OCI-LY7 (cell line): ENCODE data around the gene FBXL22. TPM values are rescaled to one million over a fixed set of nuclear protein-coding genes. Genes with fewer than 3 reads are reported as not detected.

Experiments used
- BruUV-seq: library from RNA; stranded (reverse); fragments of 400-500 nt; replicated peaks from 2 replicates; lab custom pipeline; 2021; lab: Mats Ljungman, UMichigan
- CTCF ChIA-PET: fragments of 300-600 bp; sonication (Branson Sonifier 250); formaldehyde crosslinking; loops from one replicate; lab custom pipeline; 2022; ENCODE audit warnings: antibody characterized with exemption; ENCODE audit not compliant: unreplicated experiment; lab: Charles Lee
- POLR2A ChIA-PET: fragments of 300-600 bp; sonication (Branson Sonifier 250); formaldehyde crosslinking; loops from one replicate; lab custom pipeline; 2022; ENCODE audit warnings: antibody characterized with exemption; lab: Charles Lee
- DNase-seq: peaks from one replicate; pipeline ENCODE4 v3.0.0-alpha.2; 2015; ENCODE audit warnings: low spot score
- H2AFZ ChIP-seq: fragments of 200-600 bp; sonication (generic), shearing (Covaris generic); 2 replicates; pipeline ENCODE4 v1.6.1; 2014; ENCODE audit warnings: mild to moderate bottlenecking, antibody characterized with exemption, low read length, moderate library complexity
- H3K27ac ChIP-seq: fragments of 200-600 bp; sonication (generic); 2 replicates; pipeline ENCODE4 v1.5.1; 2014; ENCODE audit warnings: mixed run types, low read depth, mild to moderate bottlenecking, moderate library complexity, low read length, inconsistent platforms; ENCODE audit not compliant: poor library complexity, severe bottlenecking
- H3K36me3 ChIP-seq: fragments of 200-600 bp; sonication (generic); 2 replicates; pipeline ENCODE4 v1.6.1; 2014; ENCODE audit warnings: mild to moderate bottlenecking, antibody characterized with exemption, low read length, moderate library complexity, mixed read lengths; ENCODE audit not compliant: insufficient read depth
- H3K4me1 ChIP-seq: fragments of 200-600 bp; sonication (generic); 2 replicates; pipeline ENCODE4 v1.5.1; 2014; ENCODE audit warnings: mild to moderate bottlenecking, low read length; ENCODE audit not compliant: insufficient read depth, poor library complexity, severe bottlenecking
- H3K4me2 ChIP-seq: fragments of 200-600 bp; sonication (generic); 2 replicates; pipeline ENCODE4 v1.6.1; 2014; ENCODE audit warnings: mild to moderate bottlenecking, low read length
- H3K4me3 ChIP-seq: fragments of 200-600 bp; sonication (generic); 2 replicates; pipeline ENCODE4 v1.5.1; 2014; ENCODE audit warnings: mild to moderate bottlenecking, low read depth, low read length; ENCODE audit not compliant: poor library complexity, severe bottlenecking
- H3K79me2 ChIP-seq: fragments of 200-600 bp; sonication (generic); 2 replicates; pipeline ENCODE4 v1.6.1; 2016; ENCODE audit warnings: low read depth, mild to moderate bottlenecking, low read length, moderate library complexity, mixed read lengths; ENCODE audit not compliant: insufficient read depth
- H3K9me2 ChIP-seq: fragments of 200-600 bp; sonication (generic); 2 replicates; pipeline ENCODE4 v1.6.1; 2016; ENCODE audit warnings: mild to moderate bottlenecking, low read length, mixed read lengths; ENCODE audit not compliant: insufficient read depth
- H3K9me3 ChIP-seq: fragments of 200-600 bp; sonication (generic); 2 replicates; pipeline ENCODE4 v1.6.1; 2014; ENCODE audit warnings: mild to moderate bottlenecking, mixed run types, low read length, mixed read lengths
- H4K20me1 ChIP-seq: fragments of 200-600 bp; sonication (generic); 2 replicates; pipeline ENCODE4 v1.6.1; 2014; ENCODE audit warnings: mild to moderate bottlenecking, antibody characterized with exemption, low read length, moderate library complexity, mixed read lengths; ENCODE audit not compliant: insufficient read depth
- CTCF ChIP-seq: fragments of 200-600 bp; sonication (generic); conservative IDR thresholded peaks from 2 replicates; pipeline ENCODE4 v1.5.1; 2014; ENCODE audit warnings: mild to moderate bottlenecking, antibody characterized with exemption, low read length, moderate library complexity, mixed read lengths
- EZH2phosphoT487 ChIP-seq: fragments of 200-600 bp; sonication (generic); IDR thresholded peaks from 2 replicates; pipeline ENCODE4 v1.6.1; 2018; ENCODE audit warnings: low read depth, borderline replicate concordance, mild to moderate bottlenecking, mixed run types, antibody characterized with exemption, low read length, moderate library complexity, mixed read lengths
- intact Hi-C: fragments of 100-400 bp; cut with micrococcal nuclease; formaldehyde crosslinking; loops from one replicate; pipeline ENCODE4 v1.10.0; 2022; ENCODE audit not compliant: unreplicated experiment
- total RNA-seq, 2 experiments: library from RNA; depleted of rRNA in 1 of 2; stranded (reverse); fragments of >200 nt in 1 of 2; shearing (Covaris generic) in 1 of 2; gene quantifications; 2 replicates each; pipeline ENCODE4 v1.2.3, GENCODE V29; 2014 to 2022

FBXL22 gene
- total RNA-seq, 2 experiments from 2014 or later: 0.19 TPM; not detected in 1

DNA sequence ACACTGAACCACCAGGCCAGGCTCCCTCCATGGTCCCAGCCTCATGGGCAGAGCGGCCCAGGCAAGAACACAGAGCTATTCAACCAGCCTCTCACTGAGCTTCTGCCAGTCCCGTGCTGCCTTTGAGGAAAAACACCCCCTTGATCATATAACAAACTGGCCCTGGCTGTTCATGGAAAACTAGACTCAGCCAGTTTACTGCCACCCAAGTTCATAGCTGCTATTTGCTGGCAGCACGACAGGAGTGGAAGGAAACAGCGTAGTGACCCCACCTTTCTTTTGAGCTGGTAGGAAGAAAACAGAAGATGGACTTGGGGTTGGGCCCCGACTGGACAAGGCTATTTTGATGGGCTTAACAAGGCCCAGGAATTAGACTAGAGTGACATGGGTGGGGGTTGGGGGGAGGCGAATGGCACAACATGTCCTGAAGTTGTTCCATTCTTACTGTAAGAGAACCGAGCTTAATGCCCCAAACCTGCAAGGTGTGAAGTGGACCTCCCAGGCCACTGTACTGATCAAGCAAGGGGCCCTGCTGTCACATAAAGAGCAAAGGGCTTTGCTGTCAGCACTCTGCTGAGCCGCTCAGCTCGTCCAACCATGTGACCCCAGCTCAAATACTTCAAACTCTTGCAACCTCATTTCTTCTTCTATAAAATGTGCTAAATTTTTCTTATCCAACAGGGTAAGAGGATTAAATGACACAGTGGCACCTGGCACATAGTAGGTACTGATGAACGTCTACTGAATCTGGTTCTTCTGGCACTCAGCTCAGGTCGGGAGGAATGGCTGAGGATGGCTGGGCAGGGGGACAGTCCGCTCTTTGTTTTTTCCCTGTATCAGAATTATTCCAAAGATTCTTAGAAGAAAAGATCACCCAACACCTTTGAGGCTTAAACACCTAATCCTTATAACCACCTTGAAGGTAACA lies 1.6 kb downstream of the FBXL22 start:
- no peak overlapping the region for H3K4me2 ChIP-seq
- H3K4me1 ChIP-seq: peaks cover 64% of the 10 kb centered on the region
- ChIA-PET POLR2A (interaction anchor here (0.6 kb wide), 1 partner anchor 401 kb away, joined by 5 read pairs; no protein-coding TSS in a partner anchor), CTCF (interaction anchor here (0.6 kb wide), 1 partner anchor 325 kb away, joined by 3 read pairs; no protein-coding TSS in a partner anchor)
- no peaks in the 10 kb centered on the region for H3K9me3 ChIP-seq
- DNase-seq: no peak
- intact Hi-C loops: loop anchor here (5.0 kb wide), 1 partner anchor 91 kb away; no protein-coding TSS in a partner anchor
- H3K9me2 ChIP-seq: no peaks in the 10 kb centered on the region
- no peak for TF ChIP-seq CTCF
- TF ChIP-seq EZH2phosphoT487: no peak
- H2AFZ ChIP-seq: no peak overlapping the region
- no peak overlapping the region for H3K27ac ChIP-seq
- BruUV-seq: no TSS peak
- H3K36me3 ChIP-seq: peaks cover 11% of the 10 kb centered on the region
- no peaks in the 10 kb centered on the region; the same call in 1 of the 2 replicates for H4K20me1 ChIP-seq
- H3K79me2 ChIP-seq: no peaks in the 10 kb centered on the region
- H3K4me3 ChIP-seq: no peak overlapping the region

GRCh38 chr15:63599401-63600000 lies 2.3 kb downstream of the FBXL22 start:
- H2AFZ ChIP-seq: no peak overlapping the region
- intact Hi-C loops: loop anchor here (5.0 kb wide), 1 partner anchor 92 kb away; no protein-coding TSS in a partner anchor
- CTCF ChIA-PET: interaction anchor here (0.6 kb wide), 1 partner anchor 250 kb away, joined by 3 read pairs; no protein-coding TSS in a partner anchor
- H3K9me3 ChIP-seq: no peaks in the 10 kb centered on the region
- no peaks in the 10 kb centered on the region for H3K79me2 ChIP-seq
- H3K4me1 ChIP-seq: peaks cover 61% of the 10 kb centered on the region
- no peak overlapping the region for H3K27ac ChIP-seq
- TF ChIP-seq CTCF (peak; percentile 56), EZH2phosphoT487 (no peak)
- H4K20me1 ChIP-seq: no peaks in the 10 kb centered on the region; the same call in 1 of the 2 replicates
- peak overlapping the region; percentile 37; the same call in 1 of the 2 replicates for H3K4me2 ChIP-seq
- no TSS peak for BruUV-seq
- H3K4me3 ChIP-seq: no peak overlapping the region
- DNase-seq: peak; percentile 53
- H3K36me3 ChIP-seq: peaks cover 3% of the 10 kb centered on the region; the same call in 1 of the 2 replicates
- H3K9me2 ChIP-seq: no peaks in the 10 kb centered on the region
- POLR2A ChIA-PET: interaction anchor here (0.6 to 1.1 kb wide), 2 partner anchors 11 to 402 kb away, joined by 3 to 5 read pairs; no protein-coding TSS in a partner anchor
